Measurements from ENCODE around the gene TSHZ2.

- TF ChIP-seq CTCF (IDR thresholded peaks at IDR 0.05) (no peak), POLR2AphosphoS5 (IDR thresholded peaks at IDR 0.05; ENCODE audit: insufficient read depth in 1 of 2, low read depth in 1 of 2) (no peak), POLR2A (IDR thresholded peaks at IDR 0.05) (no peak)
These were observed 436.7 kb downstream of the TSHZ2 start for GRCh38 chr20:53408691-53409446.

Data from vagina (tissue), 2 donors.